HepG2 (cell line): ENCODE data around the gene TLR9. TPM values are rescaled to one million over a fixed set of nuclear protein-coding genes. Genes with fewer than 3 reads are reported as not detected.
A peak's percentile ranks its signal among the peaks of the same experiment; 100 is the strongest.

Experiments
- CCDC6 ChIP-seq: sonication (generic); formaldehyde crosslinking; IDR thresholded peaks from 2 replicates; pipeline ENCODE4 v1.8.1; 2022; ENCODE audit warnings: mild to moderate bottlenecking, missing genetic modification reagents, moderate library complexity
- CTCF ChIP-seq: sonication (generic); formaldehyde crosslinking; IDR thresholded peaks from 2 replicates; pipeline ENCODE4 v1.5.0; 2020; ENCODE audit warnings: mild to moderate bottlenecking, missing genetic modification reagents, moderate library complexity
- HDAC6 ChIP-seq: fragments of 200-600 bp; sonication (generic); IDR thresholded peaks from 2 replicates; pipeline ENCODE4 v1.7.0; 2017; ENCODE audit warnings: mild to moderate bottlenecking, antibody characterized with exemption, low read length, low read depth
- KLF15 ChIP-seq: sonication (generic); formaldehyde crosslinking; IDR thresholded peaks from 2 replicates; pipeline ENCODE4 v1.8.1; 2023; ENCODE audit warnings: borderline replicate concordance, mild to moderate bottlenecking, inconsistent platforms, missing genetic modification reagents, mixed read lengths
- KLF16 ChIP-seq, 2 experiments: sonication (generic) in 1 of 2; formaldehyde crosslinking in 1 of 2; IDR thresholded peaks; 2 replicates each; pipeline versions ENCODE4 v1.6.1 to v1.8.0; 2016 to 2023; ENCODE audit warnings: missing genetic modification reagents in 2 of 2, missing compliant biosample characterization in 1 of 2
- MTA3 ChIP-seq: sonication (generic); formaldehyde crosslinking; IDR thresholded peaks from 2 replicates; pipeline ENCODE4 v1.4.0; 2020; ENCODE audit warnings: missing genetic modification reagents
- NFRKB ChIP-seq: fragments of 450-650 bp; IDR thresholded peaks from 2 replicates; pipeline ENCODE4 v1.6.1; 2017
- RAD21 ChIP-seq: fragments of 450-650 bp; formaldehyde crosslinking; IDR thresholded peaks from 2 replicates; pipeline ENCODE4 v1.5.0; 2020; ENCODE audit warnings: mild to moderate bottlenecking
- SETDB1 ChIP-seq: sonication (generic); formaldehyde crosslinking; IDR thresholded peaks from 2 replicates; pipeline ENCODE4 v1.5.1; 2020; ENCODE audit warnings: missing genetic modification reagents, mild to moderate bottlenecking, borderline replicate concordance
- SKIL ChIP-seq: sonication (generic); formaldehyde crosslinking; IDR thresholded peaks from 2 replicates; pipeline ENCODE4 v1.8.0; 2022; ENCODE audit warnings: missing genetic modification reagents, mild to moderate bottlenecking, moderate library complexity, borderline replicate concordance
- SMC3 ChIP-seq: IDR thresholded peaks from 2 replicates; pipeline ENCODE4 v1.6.1; 2011; ENCODE audit warnings: low read length, improper control_type of control experiment
- TCF7L2 ChIP-seq: IDR thresholded peaks from 2 replicates; pipeline ENCODE4 v1.6.1; 2011; ENCODE audit warnings: mild to moderate bottlenecking, low read depth, low read length, moderate library complexity
- TOE1 ChIP-seq: sonication (generic); formaldehyde crosslinking; IDR thresholded peaks from 2 replicates; pipeline ENCODE4 v1.4.0; 2020; ENCODE audit warnings: mild to moderate bottlenecking, missing genetic modification reagents
- ZBTB10 ChIP-seq: sonication (generic); formaldehyde crosslinking; IDR thresholded peaks from 2 replicates; pipeline ENCODE4 v1.4.0; 2020; ENCODE audit warnings: missing genetic modification reagents, borderline replicate concordance
- ZFP36 ChIP-seq: fragments of 150-350 bp; IDR thresholded peaks from 2 replicates; pipeline ENCODE4 v1.6.1; 2018; ENCODE audit warnings: borderline replicate concordance, low read length, low read depth; ENCODE audit not compliant: partially characterized antibody
- ZHX1 ChIP-seq: sonication (generic); formaldehyde crosslinking; IDR thresholded peaks from 2 replicates; pipeline ENCODE4 v1.8.1; 2022; ENCODE audit warnings: low read depth, mild to moderate bottlenecking, missing genetic modification reagents
- ZNF17 ChIP-seq: sonication (generic); formaldehyde crosslinking; IDR thresholded peaks from 2 replicates; pipeline ENCODE4 v1.5.0; 2020; ENCODE audit warnings: mild to moderate bottlenecking, missing genetic modification reagents
- ZNF567 ChIP-seq: sonication (generic); formaldehyde crosslinking; IDR thresholded peaks from 2 replicates; pipeline ENCODE4 v1.8.1; 2023; ENCODE audit warnings: mild to moderate bottlenecking, missing genetic modification reagents, borderline replicate concordance
- ZNF775 ChIP-seq: sonication (generic); formaldehyde crosslinking; IDR thresholded peaks from 2 replicates; pipeline ENCODE4 v1.4.0; 2020; ENCODE audit warnings: missing genetic modification reagents, mild to moderate bottlenecking, moderate library complexity, borderline replicate concordance
- ZNF83 ChIP-seq: sonication (generic); formaldehyde crosslinking; IDR thresholded peaks from 2 replicates; pipeline ENCODE4 v1.4.0; 2020; ENCODE audit warnings: missing genetic modification reagents, mild to moderate bottlenecking, borderline replicate concordance
- ZSCAN20 ChIP-seq: sonication (generic); formaldehyde crosslinking; IDR thresholded peaks from 2 replicates; pipeline ENCODE4 v1.4.0; 2020; ENCODE audit warnings: missing genetic modification reagents, mild to moderate bottlenecking, borderline replicate concordance
- polyA plus RNA-seq, 8 experiments: library from polyadenylated mRNA; depleted of rRNA in 3 of 8; stranded (reverse) in 7 of 8; unstranded in 1 of 8; fragments of >200 nt; fragmentation: Illumina TruSeq in 4 of 8; extraction: Trizol in 4 of 8; gene quantifications; 2 replicates each; pipeline versions ENCODE4 v1.2.1 to v1.2.3, GENCODE V29; 2011 to 2016; ENCODE audit warnings: low read depth in 4 of 8, missing spikeins in 1 of 8, mixed read lengths in 1 of 8; ENCODE audit not compliant: insufficient read depth in 1 of 8
- total RNA-seq, 5 experiments: library from RNA; depleted of rRNA; stranded (reverse); fragments of >200 nt; fragmentation: Illumina TruSeq; extraction: Trizol; gene quantifications; 2 replicates each; pipeline ENCODE4 v1.2.3, GENCODE V29; 2016; ENCODE audit warnings: low read depth in 1 of 5

TLR9 gene
- total and polyA plus RNA-seq, 2 of the 13 experiments (the other 11 are each of a cell fraction or from before 2014, with no cell fraction given) = not detected

- TF ChIP-seq ZFP36 (no peak), CTCF (no peak), NFRKB (no peak), KLF16 (CRISPR knock-in tag; IDR thresholded peaks at IDR 0.05) (peak in 1 of 2 experiments; percentile 93; a peak in 2 of 4 replicates), TOE1 (CRISPR knock-in tag) (no peak), ZHX1 (CRISPR knock-in tag) (peak; percentile 80; the same call in 1 of the 2 replicates), RAD21 (CRISPR knock-in tag) (no peak), CCDC6 (no peak), HDAC6 (no peak), SMC3 (peak; percentile 55; the same call in 1 of the 2 replicates), ZNF83 (CRISPR knock-in tag) (no peak), ZNF775 (CRISPR knock-in tag) (no peak), ZSCAN20 (CRISPR knock-in tag) (no peak), KLF15 (no peak), ZNF17 (CRISPR knock-in tag) (no peak), TCF7L2 (no peak), SETDB1 (CRISPR knock-in tag) (no peak), ZBTB10 (no peak), ZNF567 (CRISPR knock-in tag) (no peak), SKIL (CRISPR knock-in tag) (peak; percentile 69; the same call in 1 of the 2 replicates), MTA3 (CRISPR knock-in tag) (no peak)
Observed at GRCh38 chr3:52210550-52211046, 14.8 kb downstream of the TLR9 start (continued).
